AG04450 (cell line): ENCODE measurements around the gene RABIF. TPM values are rescaled to one million over a fixed set of nuclear protein-coding genes. Genes with fewer than 3 reads are reported as not detected.

ENCODE experiments used
- CTCF ChIA-PET: fragments of 300-600, 350-600 bp; formaldehyde crosslinking; extraction: SDS; loops from one replicate; lab custom pipeline; 2022; ENCODE audit warnings: antibody characterized with exemption, inconsistent platforms; lab: Charles Lee
- POLR2A ChIA-PET: fragments of 350-600 bp; formaldehyde crosslinking; extraction: SDS; loops from one replicate; lab custom pipeline; 2021; ENCODE audit warnings: antibody characterized with exemption, inconsistent platforms; lab: Yijun Ruan, JAX
- DNase-seq: peaks from one replicate; pipeline ENCODE4 v3.0.0-alpha.2; 2011; ENCODE audit warnings: low read depth, low spot score
- H3K27ac ChIP-seq: one replicate; pipeline ENCODE4 v1.5.1; 2012; ENCODE audit warnings: low read depth, low read length, control low read depth
- H3K27me3 ChIP-seq: one replicate; pipeline ENCODE4 v1.6.0; 2012; ENCODE audit warnings: low read length; ENCODE audit not compliant: control insufficient read depth, insufficient read depth
- H3K4me3 ChIP-seq: 2 replicates; pipeline ENCODE4 v1.5.1; 2011; ENCODE audit warnings: mild to moderate bottlenecking, low read depth, low read length, control low read depth
- H3K9me3 ChIP-seq: 2 replicates; pipeline ENCODE4 v1.5.1; 2012; ENCODE audit warnings: low read length; ENCODE audit not compliant: control insufficient read depth, insufficient read depth
- polyA plus RNA-seq: library from polyadenylated mRNA; depleted of rRNA; stranded (reverse); fragments of >200 nt; gene quantifications from 2 replicates; pipeline ENCODE4 v1.2.3, GENCODE V29; 2011
- TF ChIP-seq, protein P1 (sequence below): IDR thresholded peaks from 2 replicates; pipeline ENCODE4 v1.5.1; 2011; ENCODE audit warnings: low read depth, low read length, control low read depth, inconsistent platforms

Gene RABIF
- polyA plus RNA-seq, 1 experiment: 12.6 TPM

DNA sequence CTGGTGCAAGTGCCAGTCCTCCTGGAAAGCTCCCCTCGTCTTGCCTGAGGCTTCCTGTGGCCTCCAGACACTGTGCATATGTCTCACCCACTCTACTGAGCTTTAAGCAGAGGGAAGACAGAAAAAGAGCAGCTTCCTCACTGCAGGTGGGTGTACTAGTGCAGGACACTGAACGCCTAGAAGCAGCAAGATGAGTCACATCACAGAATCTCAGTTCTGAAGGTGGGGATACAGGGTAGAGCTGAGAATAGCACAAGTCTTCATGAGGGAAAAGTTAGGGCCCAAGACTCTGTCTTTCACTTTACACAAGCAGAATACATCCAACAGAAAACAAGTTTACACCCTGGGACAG lies 40.8 kb downstream of the RABIF start:
- H3K9me3 ChIP-seq: no peaks in the 10 kb centered on the region
- CTCF ChIA-PET: no interaction called here
- H3K27ac ChIP-seq: no peak overlapping the region
- no peak for DNase-seq
- TF ChIP-seq, protein P1, sequence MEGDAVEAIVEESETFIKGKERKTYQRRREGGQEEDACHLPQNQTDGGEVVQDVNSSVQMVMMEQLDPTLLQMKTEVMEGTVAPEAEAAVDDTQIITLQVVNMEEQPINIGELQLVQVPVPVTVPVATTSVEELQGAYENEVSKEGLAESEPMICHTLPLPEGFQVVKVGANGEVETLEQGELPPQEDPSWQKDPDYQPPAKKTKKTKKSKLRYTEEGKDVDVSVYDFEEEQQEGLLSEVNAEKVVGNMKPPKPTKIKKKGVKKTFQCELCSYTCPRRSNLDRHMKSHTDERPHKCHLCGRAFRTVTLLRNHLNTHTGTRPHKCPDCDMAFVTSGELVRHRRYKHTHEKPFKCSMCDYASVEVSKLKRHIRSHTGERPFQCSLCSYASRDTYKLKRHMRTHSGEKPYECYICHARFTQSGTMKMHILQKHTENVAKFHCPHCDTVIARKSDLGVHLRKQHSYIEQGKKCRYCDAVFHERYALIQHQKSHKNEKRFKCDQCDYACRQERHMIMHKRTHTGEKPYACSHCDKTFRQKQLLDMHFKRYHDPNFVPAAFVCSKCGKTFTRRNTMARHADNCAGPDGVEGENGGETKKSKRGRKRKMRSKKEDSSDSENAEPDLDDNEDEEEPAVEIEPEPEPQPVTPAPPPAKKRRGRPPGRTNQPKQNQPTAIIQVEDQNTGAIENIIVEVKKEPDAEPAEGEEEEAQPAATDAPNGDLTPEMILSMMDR: no peak
- H3K27me3 ChIP-seq: peaks cover 2% of the 10 kb centered on the region
- POLR2A ChIA-PET: interaction anchor here (0.9 kb wide), 1 partner anchor 37 kb away, joined by 3 read pairs; the partner anchor contains the start of gene PCAT6
- H3K4me3 ChIP-seq: no peak overlapping the region

DNA sequence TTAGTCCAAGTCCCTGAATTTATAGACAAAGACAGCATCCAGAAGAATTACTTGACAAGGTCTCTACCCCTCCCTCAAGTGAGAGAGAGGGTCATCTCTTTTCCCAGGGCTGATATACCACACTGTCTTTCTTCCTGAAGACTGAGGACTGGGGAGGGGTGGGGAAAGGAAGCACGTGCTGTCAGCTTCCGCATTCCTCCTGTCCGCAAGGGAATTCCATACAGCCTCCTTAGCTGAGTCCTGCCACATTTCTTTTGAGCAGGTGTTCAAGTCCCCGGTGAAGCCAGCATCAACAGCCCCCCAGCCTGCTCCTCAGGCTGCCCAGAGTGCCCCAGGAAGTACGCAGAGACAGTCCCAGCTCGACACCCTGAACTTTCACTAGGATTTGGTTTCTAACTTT lies 44.0 kb downstream of the RABIF start:
- Histone ChIP-seq H3K27ac (no peak overlapping the region), H3K27me3 (peaks cover 4% of the 10 kb centered on the region), H3K9me3 (no peaks in the 10 kb centered on the region), H3K4me3 (no peak overlapping the region)
- ChIA-PET POLR2A (no interaction called here), CTCF (no interaction called here)
- DNase-seq: no peak
- TF ChIP-seq, protein P1: no peak

DNA sequence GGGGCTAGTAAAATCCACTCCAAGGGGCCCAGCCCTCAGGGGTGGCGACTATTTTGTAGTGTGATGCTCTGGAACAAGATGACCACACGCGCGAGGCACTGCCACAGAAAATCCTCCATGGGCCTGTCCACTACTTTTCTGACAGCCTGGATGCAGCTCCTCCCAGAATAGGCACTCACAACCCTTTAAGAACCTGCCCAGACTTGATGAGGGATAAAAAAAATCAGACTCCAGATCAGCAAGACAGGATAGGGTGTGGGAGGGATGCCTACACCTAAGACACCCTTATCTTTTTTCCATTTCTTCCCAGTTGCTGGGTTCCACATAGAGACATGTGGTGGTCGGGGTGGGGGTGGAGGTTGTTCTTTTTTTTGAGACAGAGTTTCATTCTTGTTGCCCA lies 44.7 kb downstream of the RABIF start:
- no peak for DNase-seq
- CTCF ChIA-PET: no interaction called here
- POLR2A ChIA-PET: no interaction called here

DNA sequence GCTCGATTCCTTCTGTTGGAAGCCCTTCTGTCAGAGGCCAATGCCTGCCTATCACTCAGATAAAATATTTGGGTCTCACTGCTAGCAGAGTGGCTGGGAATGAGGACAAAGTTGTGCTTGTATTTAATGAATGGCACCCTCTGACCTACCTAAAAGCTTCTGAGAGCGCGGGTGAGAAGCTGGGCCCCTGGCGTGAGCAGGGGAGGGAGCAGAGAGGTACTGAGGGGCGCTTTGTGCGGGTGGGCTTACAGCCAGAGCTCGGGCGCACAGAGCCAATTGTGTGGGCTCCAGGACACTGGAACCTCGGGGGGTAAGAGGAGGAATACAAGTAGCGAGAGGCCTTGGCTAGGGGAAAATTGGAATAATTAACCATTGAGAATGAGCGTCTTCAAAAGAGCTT lies 45.9 kb downstream of the RABIF start:
- POLR2A ChIA-PET: no interaction called here
- TF ChIP-seq, protein P1: no peak
- Histone ChIP-seq H3K9me3 (no peaks in the 10 kb centered on the region), H3K4me3 (no peak overlapping the region), H3K27me3 (peaks cover 7% of the 10 kb centered on the region), H3K27ac (no peak overlapping the region)
- CTCF ChIA-PET: no interaction called here
- DNase-seq: no peak

More for the DNA sequence above, 44.7 kb downstream of the RABIF start:
- Histone ChIP-seq H3K9me3 (no peaks in the 10 kb centered on the region), H3K27ac (no peak overlapping the region), H3K27me3 (peaks cover 4% of the 10 kb centered on the region), H3K4me3 (no peak overlapping the region)
- TF ChIP-seq, protein P1: no peak

DNA sequence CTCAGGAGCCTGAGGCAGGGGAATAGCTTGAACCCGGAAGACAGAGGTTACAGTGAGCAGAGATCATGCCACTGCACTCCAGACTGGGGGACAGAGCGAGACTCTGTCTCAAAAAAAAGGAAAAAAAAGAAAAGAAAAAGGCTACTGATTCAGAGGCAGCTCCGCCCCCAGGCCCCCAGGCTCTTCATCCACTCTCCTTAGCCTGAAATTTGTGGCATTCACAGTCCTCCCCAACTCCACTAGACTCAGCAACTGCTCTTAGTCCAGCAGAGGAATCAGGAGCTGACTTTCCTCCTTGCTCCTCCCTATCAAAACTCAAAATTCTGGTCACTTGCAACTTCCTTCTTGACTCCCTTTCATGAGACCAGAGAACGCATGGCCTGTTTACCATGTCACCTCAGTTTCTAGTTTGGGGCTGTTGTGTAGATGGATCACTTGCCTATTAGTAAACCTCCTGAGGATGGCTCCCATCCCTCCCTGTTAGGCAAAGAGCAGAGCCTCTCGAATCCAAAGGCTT lies 51.1 kb downstream of the RABIF start:
- Histone ChIP-seq H3K27ac (no peak overlapping the region), H3K27me3 (peaks cover 32% of the 10 kb centered on the region), H3K9me3 (no peaks in the 10 kb centered on the region), H3K4me3 (no peak overlapping the region)
- TF ChIP-seq, protein P1: no peak
- CTCF ChIA-PET: no interaction called here
- no peak for DNase-seq
- POLR2A ChIA-PET: no interaction called here
